OCI-LY1 (cell line): ENCODE data around the gene TMEM187.

ENCODE experiments used
- EZH2 ChIP-seq: fragments of 200-600 bp; sonication (generic), shearing (Covaris generic); IDR thresholded peaks from 2 replicates; pipeline ENCODE4 v1.8.0; 2017; ENCODE audit warnings: borderline replicate concordance, mixed run types, mild to moderate bottlenecking, antibody characterized with exemption, low read length, moderate library complexity, mixed read lengths
- TF ChIP-seq, protein P1 (sequence below): fragments of 200-600 bp; sonication (generic), shearing (Covaris generic); IDR thresholded peaks from 2 replicates; pipeline ENCODE4 v1.5.1; 2017; ENCODE audit warnings: mild to moderate bottlenecking, antibody characterized with exemption, low read length, moderate library complexity, mixed read lengths

DNA sequence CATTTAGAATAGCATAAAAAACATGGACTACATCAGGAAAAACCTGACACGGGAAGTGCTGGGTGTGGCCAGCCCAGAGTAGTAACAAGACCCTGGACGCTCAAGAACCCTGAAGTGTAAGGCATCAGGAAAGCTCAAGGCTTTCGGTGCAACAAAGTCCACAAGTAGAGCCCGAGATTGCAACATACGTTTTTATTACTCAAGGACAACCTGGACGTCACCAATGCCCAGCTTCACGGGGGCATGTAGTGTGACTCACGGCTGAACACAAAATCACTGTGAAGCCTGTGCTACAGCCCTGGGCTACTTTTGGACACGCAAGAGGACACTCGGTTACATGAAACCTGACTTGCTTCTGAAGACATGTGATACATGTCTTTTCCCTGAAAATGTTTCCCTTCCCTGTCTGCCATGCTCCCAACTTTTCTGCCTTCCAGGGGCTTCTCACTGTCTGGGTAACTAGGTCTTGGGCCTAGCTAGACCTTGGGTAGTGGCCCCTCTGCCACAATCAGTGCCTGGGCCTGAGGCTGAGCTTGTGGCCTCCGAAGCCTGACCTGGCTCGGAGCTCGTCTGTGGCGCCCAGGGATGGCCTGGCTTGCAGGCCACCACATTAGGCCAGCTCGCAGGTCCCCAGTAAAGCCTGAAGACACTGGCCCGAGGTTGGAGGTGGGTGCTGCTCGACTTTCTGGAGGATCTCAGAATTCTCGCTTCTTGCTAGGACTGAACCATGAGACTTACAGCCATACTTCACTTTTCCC lies 38.0 kb downstream of the TMEM187 start:
- TF ChIP-seq, protein P1, sequence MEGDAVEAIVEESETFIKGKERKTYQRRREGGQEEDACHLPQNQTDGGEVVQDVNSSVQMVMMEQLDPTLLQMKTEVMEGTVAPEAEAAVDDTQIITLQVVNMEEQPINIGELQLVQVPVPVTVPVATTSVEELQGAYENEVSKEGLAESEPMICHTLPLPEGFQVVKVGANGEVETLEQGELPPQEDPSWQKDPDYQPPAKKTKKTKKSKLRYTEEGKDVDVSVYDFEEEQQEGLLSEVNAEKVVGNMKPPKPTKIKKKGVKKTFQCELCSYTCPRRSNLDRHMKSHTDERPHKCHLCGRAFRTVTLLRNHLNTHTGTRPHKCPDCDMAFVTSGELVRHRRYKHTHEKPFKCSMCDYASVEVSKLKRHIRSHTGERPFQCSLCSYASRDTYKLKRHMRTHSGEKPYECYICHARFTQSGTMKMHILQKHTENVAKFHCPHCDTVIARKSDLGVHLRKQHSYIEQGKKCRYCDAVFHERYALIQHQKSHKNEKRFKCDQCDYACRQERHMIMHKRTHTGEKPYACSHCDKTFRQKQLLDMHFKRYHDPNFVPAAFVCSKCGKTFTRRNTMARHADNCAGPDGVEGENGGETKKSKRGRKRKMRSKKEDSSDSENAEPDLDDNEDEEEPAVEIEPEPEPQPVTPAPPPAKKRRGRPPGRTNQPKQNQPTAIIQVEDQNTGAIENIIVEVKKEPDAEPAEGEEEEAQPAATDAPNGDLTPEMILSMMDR: no peak
- TF ChIP-seq EZH2: no peak
